Measurements from ENCODE around the gene WDR81.

WDR81 gene

GRCh38 chr17:1731194-1731506, 6.6 kb downstream of the WDR81 start:
- Histone ChIP-seq H3K4me1 (ENCODE audit: insufficient read depth, low read length, severe bottlenecking) (peaks cover 76% of the 10 kb centered on the region), H3K27ac (ENCODE audit: low read depth, low read length, poor library complexity, severe bottlenecking) (peak overlapping the region; percentile 89)

DNA sequence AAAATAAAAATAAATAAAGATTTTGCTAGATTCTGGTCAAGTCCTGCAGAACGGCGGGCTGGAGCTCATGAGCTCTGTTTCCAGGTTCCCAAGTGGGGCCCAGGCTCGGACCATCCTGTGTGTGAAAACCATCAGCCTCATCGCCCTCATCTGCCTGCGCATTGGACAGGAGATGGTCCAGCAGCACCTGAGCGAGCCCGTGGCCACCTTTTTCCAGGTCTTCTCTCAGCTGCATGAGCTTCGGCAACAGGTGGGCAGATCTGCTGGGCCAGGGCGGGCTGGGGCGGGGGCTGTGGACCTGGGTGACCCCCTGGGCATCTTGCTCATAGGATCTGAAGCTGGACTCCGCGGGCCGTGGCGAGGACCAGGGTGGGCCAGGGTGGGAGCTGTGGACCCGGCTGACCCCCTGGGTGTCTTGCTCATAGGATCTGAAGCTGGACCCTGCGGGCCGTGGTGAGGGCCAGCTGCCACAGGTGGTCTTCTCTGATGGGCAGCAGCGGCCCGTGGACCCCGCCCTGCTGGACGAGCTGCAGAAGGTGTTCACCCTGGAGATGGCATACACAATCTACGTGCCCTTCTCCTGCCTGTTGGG, 7.8 kb downstream of the WDR81 start:
- peak overlapping the region; percentile 38; the same call in 1 of the 2 replicates for H3K9ac ChIP-seq (ENCODE audit: low read length)
- H3K27me3 ChIP-seq (ENCODE audit: insufficient read depth, low read length), result no peaks in the 10 kb centered on the region
- H3K9me3 ChIP-seq (ENCODE audit: low read length), result no peaks in the 10 kb centered on the region
- H3K4me3 ChIP-seq (ENCODE audit: low read depth, low read length, poor library complexity, severe bottlenecking), result no peak overlapping the region
- H3K4me2 ChIP-seq (ENCODE audit: low read length), result peak overlapping the region; percentile 37; the same call in 1 of the 2 replicates
- H3K27ac ChIP-seq (ENCODE audit: low read depth, low read length, poor library complexity, severe bottlenecking), result peak overlapping the region; percentile 83
- no peaks in the 10 kb centered on the region for H4K20me1 ChIP-seq (ENCODE audit: insufficient read depth, low read length)
- peaks cover 14% of the 10 kb centered on the region; the same call in 1 of the 2 replicates for H3K36me3 ChIP-seq (ENCODE audit: insufficient read depth, low read length)
- H3F3A ChIP-seq (ENCODE audit: insufficient read depth, low read length), result no peaks in the 10 kb centered on the region
- H3K9me2 ChIP-seq (ENCODE audit: low read depth, low read length), result no peaks in the 10 kb centered on the region
- H3K4me1 ChIP-seq (ENCODE audit: insufficient read depth, low read length, severe bottlenecking), result peaks cover 81% of the 10 kb centered on the region
- no peak overlapping the region for H2AFZ ChIP-seq (ENCODE audit: low read length)
- no peaks in the 10 kb centered on the region for H3K79me2 ChIP-seq (ENCODE audit: insufficient read depth, low read length)
- TF ChIP-seq, protein P1, sequence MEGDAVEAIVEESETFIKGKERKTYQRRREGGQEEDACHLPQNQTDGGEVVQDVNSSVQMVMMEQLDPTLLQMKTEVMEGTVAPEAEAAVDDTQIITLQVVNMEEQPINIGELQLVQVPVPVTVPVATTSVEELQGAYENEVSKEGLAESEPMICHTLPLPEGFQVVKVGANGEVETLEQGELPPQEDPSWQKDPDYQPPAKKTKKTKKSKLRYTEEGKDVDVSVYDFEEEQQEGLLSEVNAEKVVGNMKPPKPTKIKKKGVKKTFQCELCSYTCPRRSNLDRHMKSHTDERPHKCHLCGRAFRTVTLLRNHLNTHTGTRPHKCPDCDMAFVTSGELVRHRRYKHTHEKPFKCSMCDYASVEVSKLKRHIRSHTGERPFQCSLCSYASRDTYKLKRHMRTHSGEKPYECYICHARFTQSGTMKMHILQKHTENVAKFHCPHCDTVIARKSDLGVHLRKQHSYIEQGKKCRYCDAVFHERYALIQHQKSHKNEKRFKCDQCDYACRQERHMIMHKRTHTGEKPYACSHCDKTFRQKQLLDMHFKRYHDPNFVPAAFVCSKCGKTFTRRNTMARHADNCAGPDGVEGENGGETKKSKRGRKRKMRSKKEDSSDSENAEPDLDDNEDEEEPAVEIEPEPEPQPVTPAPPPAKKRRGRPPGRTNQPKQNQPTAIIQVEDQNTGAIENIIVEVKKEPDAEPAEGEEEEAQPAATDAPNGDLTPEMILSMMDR (IDR thresholded peaks at IDR 0.05; ENCODE audit: low read length), result no peak
- TF ChIP-seq EZH2 (IDR thresholded peaks at IDR 0.05; ENCODE audit: borderline replicate concordance, low read length), result no peak

More at GRCh38 chr17:1731194-1731506, 6.6 kb downstream of the WDR81 start:
- Histone ChIP-seq H3K4me3 (ENCODE audit: low read depth, low read length, poor library complexity, severe bottlenecking) (no peak overlapping the region), H2AFZ (ENCODE audit: low read length) (no peak overlapping the region), H3K27me3 (ENCODE audit: insufficient read depth, low read length) (no peaks in the 10 kb centered on the region), H3K9me2 (ENCODE audit: low read depth, low read length) (no peaks in the 10 kb centered on the region), H3K4me2 (ENCODE audit: low read length) (peak overlapping the region; percentile 58; the same call in 1 of the 2 replicates), H3K9ac (ENCODE audit: low read length) (peak overlapping the region; percentile 57; the same call in 1 of the 2 replicates), H3K79me2 (ENCODE audit: insufficient read depth, low read length) (no peaks in the 10 kb centered on the region), H3K9me3 (ENCODE audit: low read length) (no peaks in the 10 kb centered on the region), H3F3A (ENCODE audit: insufficient read depth, low read length) (no peaks in the 10 kb centered on the region), H3K36me3 (ENCODE audit: insufficient read depth, low read length) (peaks cover 19% of the 10 kb centered on the region; the same call in 1 of the 2 replicates), H4K20me1 (ENCODE audit: insufficient read depth, low read length) (no peaks in the 10 kb centered on the region)
- TF ChIP-seq EZH2 (IDR thresholded peaks at IDR 0.05; ENCODE audit: borderline replicate concordance, low read length), result no peak
- TF ChIP-seq, protein P1 (IDR thresholded peaks at IDR 0.05; ENCODE audit: low read length), result no peak

DNA sequence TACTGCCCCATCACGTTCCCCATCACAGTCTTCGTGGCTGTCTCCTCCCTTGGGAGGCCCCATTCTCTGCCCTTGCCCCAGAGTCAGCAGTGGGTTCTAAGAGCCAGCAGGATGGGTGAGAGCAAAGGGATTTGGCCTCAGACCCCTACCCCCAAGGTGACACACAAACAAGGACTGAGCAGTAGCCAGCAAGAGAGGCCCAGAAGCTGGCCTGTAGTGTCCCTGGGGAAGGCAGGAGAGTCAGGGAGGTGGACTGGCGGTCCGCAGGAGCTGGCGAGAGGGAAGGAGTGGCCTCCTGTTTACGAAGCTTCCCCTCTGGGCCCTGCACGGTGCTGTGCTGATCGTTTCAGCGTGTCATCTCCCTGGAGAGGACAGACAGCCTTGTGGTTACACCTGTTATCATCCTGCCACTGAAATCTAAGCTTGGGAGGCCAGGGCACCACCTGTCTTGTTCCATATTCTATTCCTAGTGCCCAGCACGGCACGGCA, 8.4 kb downstream of the WDR81 start:
- H3K4me2 ChIP-seq (ENCODE audit: low read length), result peak overlapping the region; percentile 37; the same call in 1 of the 2 replicates
- H3K79me2 ChIP-seq (ENCODE audit: insufficient read depth, low read length), result no peaks in the 10 kb centered on the region
- peak overlapping the region; percentile 18 for H3K4me3 ChIP-seq (ENCODE audit: low read depth, low read length, poor library complexity, severe bottlenecking)
- H3K9me2 ChIP-seq (ENCODE audit: low read depth, low read length), result no peaks in the 10 kb centered on the region
- no peaks in the 10 kb centered on the region for H3K27me3 ChIP-seq (ENCODE audit: insufficient read depth, low read length)
- peaks cover 19% of the 10 kb centered on the region; the same call in 1 of the 2 replicates for H3K36me3 ChIP-seq (ENCODE audit: insufficient read depth, low read length)
- peak overlapping the region; percentile 38; the same call in 1 of the 2 replicates for H3K9ac ChIP-seq (ENCODE audit: low read length)
- H4K20me1 ChIP-seq (ENCODE audit: insufficient read depth, low read length), result no peaks in the 10 kb centered on the region
- H2AFZ ChIP-seq (ENCODE audit: low read length), result no peak overlapping the region
- no peaks in the 10 kb centered on the region for H3K9me3 ChIP-seq (ENCODE audit: low read length)
- H3K27ac ChIP-seq (ENCODE audit: low read depth, low read length, poor library complexity, severe bottlenecking), result peak overlapping the region; percentile 83
- H3F3A ChIP-seq (ENCODE audit: insufficient read depth, low read length), result no peaks in the 10 kb centered on the region
- TF ChIP-seq EZH2 (IDR thresholded peaks at IDR 0.05; ENCODE audit: borderline replicate concordance, low read length), result no peak
- TF ChIP-seq, protein P1 (IDR thresholded peaks at IDR 0.05; ENCODE audit: low read length), result no peak
- H3K4me1 ChIP-seq (ENCODE audit: insufficient read depth, low read length, severe bottlenecking), result peaks cover 75% of the 10 kb centered on the region

All from OCI-LY1 (cell line).